OCI-M1 (cell line): ENCODE results near the gene MET.
"Not testable (repeated sequence)": the region's sequence is repeated elsewhere in the genome, so short reads cannot be mapped to it uniquely, and the experiment has no call there.

ENCODE experiments used
- DNase-seq: peaks from one replicate; lab custom pipeline; 2025; lab: John Stamatoyannopoulos, UW

The MET gene

DNA sequence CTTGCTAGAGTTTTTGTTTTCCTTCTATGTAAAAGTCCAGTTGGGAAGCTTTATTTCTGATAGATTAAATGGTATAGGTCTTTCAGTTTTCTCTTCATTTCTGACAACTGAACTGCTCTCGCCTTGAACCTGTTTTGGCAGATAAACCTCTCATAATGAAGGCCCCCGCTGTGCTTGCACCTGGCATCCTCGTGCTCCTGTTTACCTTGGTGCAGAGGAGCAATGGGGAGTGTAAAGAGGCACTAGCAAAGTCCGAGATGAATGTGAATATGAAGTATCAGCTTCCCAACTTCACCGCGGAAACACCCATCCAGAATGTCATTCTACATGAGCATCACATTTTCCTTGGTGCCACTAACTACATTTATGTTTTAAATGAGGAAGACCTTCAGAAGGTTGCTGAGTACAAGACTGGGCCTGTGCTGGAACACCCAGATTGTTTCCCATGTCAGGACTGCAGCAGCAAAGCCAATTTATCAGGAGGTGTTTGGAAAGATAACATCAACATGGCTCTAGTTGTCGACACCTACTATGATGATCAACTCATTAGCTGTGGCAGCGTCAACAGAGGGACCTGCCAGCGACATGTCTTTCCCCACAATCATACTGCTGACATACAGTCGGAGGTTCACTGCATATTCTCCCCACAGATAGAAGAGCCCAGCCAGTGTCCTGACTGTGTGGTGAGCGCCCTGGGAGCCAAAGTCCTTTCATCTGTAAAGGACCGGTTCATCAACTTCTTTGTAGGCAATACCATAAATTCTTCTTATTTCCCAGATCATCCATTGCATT lies 27.1 kb downstream of the MET start:
- no peak for DNase-seq

DNA sequence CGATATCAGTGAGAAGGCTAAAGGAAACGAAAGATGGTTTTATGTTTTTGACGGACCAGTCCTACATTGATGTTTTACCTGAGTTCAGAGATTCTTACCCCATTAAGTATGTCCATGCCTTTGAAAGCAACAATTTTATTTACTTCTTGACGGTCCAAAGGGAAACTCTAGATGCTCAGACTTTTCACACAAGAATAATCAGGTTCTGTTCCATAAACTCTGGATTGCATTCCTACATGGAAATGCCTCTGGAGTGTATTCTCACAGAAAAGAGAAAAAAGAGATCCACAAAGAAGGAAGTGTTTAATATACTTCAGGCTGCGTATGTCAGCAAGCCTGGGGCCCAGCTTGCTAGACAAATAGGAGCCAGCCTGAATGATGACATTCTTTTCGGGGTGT lies 27.7 kb downstream of the MET start:
- DNase-seq: no peak

DNA sequence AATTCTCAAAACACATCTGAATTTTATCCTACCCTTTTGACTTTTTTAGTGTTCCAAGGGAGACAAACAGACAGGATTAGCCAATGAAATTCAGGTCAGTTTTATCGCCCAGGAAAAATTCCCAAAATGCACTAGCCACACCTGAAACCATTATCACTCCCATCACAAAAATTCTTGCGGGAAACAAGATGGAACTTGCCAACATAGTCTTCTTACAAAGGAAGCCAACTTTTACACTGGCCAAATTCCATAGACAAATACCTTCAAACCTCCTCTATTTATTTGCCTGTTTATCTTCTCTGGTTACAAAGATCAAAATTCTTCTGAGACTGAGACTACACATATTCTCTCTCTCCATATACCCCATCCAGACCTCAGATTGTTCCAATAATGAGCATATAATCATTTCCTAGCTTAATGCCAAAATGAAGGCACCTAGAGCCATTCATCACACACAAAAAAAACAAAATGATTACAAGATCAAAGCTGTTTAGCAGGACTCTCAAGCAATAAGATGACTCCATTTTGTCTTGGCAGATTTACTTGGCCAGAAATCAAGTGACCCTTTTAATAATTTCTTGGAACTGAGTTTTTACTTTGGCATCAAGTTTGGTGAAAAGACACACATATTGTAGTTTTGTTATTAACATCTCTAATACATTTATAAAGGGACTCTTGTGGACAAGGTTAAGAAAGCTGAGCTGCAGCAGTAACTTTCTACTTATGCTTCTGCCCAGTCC lies 30.2 kb downstream of the MET start:
- no peak for DNase-seq

DNA sequence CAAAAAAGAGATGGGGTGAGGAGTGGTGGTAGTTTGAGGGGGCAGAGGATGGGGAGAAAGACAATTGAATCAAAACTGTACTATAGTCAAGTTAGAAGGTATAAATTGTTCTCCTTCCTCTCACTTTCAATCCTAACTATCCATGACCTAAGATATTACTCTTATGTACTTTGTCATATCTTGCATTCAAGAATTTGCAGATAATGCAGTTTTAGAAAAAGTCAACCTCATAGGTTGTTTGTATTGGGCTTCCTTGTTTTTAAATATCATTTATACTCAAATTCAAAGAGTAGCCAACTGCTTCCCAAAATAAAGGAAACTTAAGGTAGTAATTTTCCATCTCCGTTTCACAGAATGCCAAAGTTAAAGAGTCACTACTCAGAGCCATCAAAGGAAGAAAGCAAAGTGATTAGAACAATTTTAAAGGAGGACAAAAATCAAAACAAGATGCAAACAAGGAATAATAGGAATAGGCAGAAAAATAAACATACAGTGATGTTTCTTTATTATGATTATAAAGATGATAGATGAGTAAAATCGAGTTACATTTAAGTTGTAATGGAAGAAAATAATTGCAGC lies 32.7 kb downstream of the MET start:
- no peak for DNase-seq

DNA sequence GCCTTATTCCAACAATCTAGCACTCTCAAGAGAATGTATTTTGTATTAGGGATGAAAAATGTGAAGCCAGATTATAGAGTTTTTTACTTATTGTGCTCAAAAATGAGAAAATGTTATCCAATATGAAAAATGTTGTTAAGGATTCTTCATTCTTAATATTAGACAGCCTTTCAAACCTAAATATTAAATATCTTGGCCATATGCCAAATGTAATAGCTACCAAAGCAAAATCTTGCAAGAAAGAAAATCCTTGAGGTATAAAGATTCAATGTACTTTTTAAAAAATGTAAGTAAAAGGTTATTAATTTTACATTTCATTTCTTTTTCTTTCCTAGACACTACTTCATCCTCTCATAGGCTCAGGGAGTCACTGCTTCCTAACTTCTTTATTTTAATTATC lies 33.4 kb downstream of the MET start:
- no peak for DNase-seq

DNA sequence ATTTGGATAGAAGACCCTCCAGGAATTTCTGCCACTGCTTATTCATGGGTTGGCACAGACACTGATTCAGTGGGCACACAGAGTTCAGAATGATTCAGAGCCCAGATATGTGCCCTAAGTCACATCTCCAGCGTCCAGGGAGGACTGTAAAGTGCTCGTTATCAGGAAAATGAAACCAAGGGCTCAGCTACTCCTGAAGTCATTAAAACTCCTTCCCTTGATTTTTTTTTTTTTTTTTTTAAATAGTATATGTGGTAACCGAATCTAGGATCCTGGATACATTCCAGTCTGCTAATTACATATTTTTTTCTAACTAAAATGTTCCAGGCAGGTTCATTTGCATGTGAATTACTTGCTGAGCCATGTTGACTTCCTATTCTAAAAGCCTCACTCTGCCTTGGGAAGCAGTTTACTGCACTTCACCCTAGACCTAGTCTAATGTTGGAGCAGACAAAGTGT lies 34.7 kb downstream of the MET start:
- DNase-seq: no peak

DNA sequence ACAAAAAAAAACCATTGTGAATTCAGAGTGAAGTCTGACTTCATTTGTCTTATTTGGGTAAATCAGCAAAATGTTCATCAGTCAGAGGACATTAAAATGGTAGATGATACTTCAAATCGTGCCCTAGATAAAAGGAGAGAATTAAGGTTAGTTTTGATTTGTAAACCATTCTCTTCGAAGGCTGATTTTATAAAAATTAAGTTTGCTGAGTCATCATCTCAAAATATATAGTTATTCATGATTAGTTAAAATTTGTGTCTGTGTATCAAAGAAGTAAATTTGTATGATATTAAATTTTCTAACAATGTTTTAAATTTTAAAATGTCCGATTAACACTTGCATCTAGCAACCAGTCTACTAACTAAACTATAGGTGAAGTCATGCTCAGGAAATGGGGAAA lies 35.3 kb downstream of the MET start:
- no peak for DNase-seq

DNA sequence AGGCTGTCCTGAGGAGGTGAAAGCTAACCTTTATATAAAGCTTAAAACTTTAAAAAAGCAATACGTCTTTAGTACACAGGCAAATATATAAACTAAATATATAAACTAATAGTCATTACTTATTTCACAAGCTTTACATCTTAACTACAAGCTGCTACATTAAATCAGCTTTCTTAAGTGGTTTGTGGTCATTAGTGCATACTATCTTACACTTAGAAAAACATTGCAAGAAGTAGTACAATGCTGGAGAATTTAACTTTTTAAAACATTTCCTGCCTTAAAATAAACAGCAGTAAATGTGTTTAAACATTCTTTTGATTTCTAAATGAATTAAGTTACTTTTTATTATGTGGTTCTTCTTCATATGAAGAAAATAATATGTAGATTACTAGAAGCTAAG lies 36.3 kb downstream of the MET start:
- no peak for DNase-seq

DNA sequence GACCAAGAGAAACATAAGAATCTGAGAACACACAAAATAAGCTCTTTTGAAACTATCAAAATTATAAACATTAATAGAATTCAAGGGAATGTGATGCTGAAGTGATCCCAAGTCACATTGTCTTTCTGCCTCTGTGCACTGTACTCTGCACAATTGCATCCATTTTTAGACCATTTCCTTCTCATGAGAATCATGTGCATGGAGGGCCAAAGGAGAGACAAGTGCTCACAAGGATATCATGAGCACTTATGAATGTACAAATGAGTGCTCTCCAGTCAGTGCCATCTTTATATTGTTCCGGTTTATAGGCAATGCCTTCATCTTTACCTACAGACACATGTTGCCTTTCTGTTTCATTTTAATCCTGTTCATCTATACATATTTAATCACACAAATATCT lies 36.9 kb downstream of the MET start:
- DNase-seq: no peak

DNA sequence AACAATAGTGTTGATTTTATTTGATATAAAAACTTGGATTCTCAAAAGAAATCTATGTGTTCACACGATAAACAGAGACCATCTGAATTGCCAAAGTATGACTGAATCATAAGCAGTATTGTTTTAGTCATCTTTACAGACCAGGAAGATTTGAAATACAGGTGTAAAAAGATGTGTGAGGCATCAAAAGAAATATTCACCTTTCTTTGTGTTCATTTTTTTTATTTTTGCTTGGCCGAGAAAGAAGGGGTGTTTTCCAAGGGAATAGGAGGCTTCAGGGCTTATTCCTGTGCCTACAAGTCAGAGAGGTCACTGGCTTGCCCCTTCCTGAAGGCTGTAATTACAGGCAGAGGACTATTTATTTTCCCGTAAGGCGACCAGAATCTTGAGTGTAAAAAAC lies 37.3 kb downstream of the MET start:
- DNase-seq: no peak

DNA sequence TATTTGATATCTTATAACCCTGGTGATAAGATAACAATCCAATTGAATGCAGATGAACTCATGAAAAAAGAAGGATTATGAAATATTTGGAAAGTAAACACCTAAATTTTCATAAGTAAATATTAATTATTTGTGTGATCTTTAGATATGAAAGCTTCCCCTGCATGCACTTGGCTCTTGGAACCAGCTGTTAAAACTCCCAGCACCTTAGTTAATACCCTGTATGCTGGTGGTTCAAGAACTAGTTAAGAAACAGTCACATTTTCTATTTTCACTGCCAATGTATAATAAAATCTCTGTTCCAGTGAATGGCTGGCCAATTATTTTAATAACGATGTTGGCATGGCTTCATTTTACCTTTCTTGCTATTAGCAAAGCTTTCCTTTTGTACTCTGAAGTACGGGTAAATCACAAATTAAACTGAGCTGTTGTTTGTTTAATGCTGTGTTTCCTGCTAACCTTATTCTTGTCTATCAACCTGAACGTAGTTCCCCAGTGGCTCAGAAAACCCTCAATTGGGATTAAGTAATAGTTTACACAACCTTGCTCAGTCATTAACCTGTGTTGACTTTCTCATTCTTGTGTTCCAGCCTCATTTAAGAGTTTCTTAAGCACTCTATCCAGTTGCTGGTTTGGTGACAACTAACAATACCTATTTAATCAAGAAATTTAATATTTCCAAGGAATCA lies 38.9 kb downstream of the MET start:
- DNase-seq: no peak

DNA sequence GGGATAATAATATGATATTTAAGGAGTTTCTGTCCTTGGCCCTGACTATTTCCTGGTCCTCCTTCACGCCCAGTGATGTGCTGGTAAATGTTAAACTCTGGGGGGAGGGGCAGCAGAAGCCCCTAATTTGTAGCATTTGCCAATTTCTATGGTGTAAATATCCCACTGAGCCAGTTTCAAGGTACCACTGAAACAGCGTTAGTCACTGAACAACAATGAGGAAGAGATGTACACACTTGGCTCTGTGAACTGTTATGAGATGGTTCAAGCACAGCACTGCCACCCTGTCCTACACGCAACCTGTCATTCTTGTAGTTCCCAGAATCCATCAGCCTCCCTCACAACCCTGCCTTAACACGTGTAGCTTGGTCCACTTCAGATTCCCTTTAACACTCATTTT lies 39.8 kb downstream of the MET start:
- no peak for DNase-seq

DNA sequence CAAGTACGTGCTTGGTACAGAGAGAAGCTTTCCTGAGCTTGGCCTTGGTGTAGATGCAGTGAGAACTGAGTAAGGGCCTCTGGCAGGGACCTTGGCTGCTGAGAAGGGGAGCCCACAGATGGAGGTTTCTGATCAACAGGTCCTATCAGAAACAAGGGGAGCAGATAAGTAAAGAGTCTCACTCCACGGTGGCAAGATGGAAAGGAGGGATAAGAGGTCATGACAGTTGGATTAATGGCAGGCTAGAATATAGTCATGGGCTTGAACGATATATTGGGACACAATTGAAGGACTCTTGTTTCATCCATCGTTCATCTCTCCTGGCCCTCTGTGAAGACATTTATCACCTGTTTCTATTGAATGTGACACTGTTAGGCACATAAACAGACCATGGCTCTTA lies 41.5 kb downstream of the MET start:
- no peak for DNase-seq

DNA sequence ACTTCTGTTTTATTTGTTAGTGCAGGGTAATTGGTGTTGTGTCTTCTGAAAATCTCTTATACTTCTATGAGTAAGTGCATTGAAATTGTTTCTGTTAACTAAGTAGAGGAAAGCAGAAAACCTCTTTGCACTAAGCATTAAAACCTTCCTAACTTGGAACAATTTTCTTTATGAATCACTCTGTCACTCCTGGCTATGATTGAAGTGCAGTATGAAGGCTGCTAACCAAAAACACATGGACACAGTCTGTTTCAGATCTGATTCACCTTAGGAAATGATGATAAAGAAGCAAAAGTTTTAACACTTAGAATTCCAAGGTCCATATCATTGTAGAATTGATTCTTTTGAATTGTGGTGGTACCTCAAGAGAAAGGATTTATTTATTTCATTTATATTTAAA lies 41.9 kb downstream of the MET start:
- no peak for DNase-seq

DNA sequence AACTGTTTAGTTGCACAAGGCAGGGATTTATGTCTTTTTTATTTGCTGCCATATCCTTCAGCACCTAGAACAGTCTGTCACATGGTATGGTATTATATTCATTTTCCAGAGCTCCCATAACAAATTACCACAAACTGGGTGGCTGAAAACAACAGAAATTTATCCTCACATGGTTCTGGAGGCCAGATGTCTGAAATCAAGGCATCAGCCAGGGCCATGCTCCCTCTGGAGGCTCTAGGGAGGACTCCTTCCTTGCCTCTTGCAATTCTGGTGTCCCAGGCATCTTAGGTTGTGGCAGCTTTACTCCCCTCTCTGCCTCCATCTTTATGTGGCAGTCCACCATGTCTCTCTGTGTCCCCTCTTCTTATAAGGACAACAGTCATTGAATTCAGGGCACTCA lies 43.1 kb downstream of the MET start:
- DNase-seq: no peak

DNA sequence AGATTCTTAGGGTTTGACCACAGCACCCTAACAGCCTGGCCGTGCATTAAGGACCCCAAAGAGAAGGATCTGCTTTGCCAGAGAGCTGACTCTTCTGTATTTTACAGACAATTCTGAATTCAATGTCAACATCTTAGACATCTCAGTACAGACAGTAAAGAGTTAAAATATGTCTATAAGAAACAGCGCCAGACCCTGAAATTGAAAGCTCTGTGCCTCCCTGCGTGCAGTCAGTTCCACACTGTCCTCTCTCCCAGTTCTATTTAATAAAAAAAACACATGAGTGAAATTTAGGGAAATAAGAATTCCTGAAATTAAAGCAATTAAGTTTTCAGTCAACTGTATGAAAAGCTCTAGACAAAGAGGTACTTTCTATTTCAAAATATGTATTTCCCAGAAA lies 45.1 kb downstream of the MET start:
- DNase-seq: no peak

DNA sequence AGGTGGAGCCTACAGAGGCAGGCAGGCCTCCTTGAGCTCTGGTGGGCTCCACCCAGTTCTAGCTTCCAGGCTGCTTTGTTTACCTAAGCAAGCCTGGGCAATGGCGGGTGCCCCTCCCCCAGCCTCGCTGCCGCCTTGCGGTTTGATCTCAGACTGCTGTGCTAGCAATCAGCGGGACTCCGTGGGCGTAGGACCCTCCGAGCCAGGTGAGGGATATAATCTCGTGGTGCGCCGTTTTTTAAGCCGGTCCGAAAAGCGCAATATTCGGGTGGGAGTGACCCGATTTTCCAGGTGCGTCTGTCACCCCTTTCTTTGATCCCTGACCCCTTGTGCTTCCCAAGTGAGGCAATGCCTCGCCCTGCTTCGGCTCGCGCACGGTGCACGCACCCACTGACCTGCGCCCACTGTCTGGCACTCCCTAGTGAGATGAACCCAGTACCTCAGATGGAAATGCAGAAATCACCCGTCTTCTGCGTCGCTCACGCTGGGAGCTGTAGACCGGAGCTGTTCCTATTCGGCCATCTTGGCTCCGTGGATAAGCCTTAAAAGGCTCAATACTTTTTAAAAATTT lies 52.0 kb downstream of the MET start:
- not testable (repeated sequence) for DNase-seq

DNA sequence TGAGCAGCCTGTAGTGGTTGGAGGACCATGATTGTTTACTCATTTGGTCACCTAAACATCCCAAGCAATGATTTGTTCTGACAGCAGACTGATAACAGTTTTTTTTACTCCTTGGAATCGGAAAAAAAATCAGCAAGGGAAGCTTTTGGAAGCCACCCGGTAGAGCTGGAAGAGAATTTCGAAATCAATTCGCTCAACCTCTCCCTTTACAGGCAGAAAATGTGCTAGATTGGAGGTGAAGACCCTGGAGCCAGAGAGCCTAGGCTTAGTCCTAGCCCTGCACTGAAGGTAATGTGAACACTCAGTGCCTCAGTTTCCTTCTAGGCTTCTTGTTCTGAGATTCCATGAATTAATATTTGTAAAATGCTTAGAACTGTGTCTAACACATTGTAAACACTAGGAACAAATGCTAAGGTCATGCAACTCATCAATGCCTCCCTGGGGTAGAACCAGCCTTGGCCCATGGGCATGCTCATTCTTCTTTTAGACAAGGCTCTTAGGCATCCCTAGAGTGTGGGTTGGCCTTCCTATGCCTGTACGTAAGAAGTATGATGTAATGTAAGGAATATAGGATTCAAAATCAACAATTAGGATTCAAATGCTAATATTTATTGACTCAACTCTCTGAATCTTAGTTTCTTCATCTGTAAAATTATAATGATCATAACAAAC lies 52.7 kb downstream of the MET start:
- no peak for DNase-seq

DNA sequence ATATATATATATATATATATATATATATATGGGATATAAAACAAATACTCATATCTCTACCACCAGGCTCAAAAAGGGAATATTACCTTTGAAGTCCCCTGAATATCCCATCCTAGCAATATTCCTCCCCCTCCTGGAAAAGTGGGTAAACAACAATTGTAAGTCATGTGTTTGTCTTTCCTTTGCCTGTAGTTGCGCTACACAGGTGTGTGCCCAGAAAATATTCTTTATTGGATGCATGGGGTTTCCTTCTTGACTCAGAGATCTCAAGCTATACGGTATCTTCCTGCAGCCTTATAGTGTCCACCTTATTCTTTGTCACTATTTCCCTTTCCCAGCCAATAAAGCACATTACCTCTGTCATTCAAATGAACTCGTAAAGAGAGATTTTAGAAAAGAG lies 54.2 kb downstream of the MET start:
- no peak for DNase-seq

DNA sequence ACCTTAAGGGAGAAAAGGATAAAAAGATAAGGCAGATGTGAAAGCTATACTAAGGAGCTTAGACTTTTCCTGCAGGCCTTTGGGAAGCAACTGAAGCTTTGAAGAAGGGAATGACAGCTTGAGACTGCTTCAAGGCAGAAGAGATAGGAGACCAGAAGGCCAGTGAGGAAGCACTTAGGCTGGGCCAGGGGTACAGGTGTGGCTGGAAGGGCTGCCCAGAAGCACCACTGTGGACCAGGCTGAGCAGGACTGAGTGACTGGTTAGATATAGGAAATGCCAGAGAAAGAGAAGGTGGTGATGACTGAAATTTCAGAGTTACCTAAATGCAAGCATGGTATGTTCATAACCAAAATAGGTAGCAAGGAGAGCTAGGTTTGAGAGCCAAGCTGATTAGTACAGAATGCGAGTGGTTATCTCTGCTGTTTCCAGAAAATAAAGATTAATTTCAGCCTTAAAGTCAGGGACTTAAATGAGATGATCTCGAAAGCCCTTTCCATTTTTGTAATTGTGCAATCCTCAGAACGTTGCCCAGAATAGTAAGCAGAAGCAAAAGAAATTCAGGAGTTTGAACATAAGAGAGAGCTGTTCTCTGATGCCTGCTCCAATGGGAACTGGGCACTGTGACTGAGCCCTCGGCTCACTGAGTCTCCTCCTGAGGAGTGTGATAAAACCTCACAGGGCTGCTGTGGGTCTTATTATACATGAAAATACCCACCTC lies 54.9 kb downstream of the MET start:
- no peak for DNase-seq

DNA sequence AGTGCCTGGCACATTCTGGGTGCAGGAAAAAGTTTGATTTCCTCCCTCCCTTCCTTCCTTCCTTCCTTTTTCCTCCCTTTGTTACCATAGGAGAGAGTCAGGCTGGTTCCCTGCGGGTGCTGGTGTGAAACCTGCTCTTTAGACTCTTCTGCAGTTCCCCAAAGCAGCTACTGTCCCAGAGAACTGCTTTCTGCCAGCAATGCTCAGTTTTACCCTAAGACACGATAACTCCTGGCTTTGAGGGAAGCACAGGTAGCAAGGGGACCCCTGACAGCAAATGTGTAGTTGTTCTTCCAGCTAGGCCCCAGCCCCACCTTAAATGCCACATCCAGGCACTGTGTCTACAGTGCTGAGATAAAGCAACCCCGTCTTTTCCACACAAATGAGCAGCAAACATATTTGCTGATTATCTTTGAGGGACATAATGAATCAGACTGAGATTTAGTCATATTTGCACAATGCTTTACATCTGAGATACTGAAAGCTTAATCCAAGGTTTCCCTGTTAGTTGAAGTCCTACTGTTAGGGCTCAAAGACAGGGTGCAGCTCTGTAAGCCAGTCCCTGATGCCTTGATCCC lies 55.5 kb downstream of the MET start:
- no peak for DNase-seq
